HG02588 (cell line): ENCODE data around the gene IL34.

Experiments used
- ATAC-seq: cut with Tn5 transposase; IDR thresholded peaks from one replicate; pipeline ENCODE4 v1.9.1; 2021; ENCODE audit warnings: mild to moderate bottlenecking, moderate library complexity; ENCODE audit not compliant: unreplicated experiment

IL34 gene

GRCh38 chr16:70700101-70701020 is 54.0 kb downstream of the IL34 start:
- ATAC-seq: no peak

- ATAC-seq: no peak
These were observed 54.7 kb downstream of the IL34 start for GRCh38 chr16:70701036-70701435.

- no peak for ATAC-seq
These were observed 55.2 kb downstream of the IL34 start for GRCh38 chr16:70701596-70701995.

- no peak for ATAC-seq
These were observed 55.6 kb downstream of the IL34 start for GRCh38 chr16:70701998-70702397.

DNA sequence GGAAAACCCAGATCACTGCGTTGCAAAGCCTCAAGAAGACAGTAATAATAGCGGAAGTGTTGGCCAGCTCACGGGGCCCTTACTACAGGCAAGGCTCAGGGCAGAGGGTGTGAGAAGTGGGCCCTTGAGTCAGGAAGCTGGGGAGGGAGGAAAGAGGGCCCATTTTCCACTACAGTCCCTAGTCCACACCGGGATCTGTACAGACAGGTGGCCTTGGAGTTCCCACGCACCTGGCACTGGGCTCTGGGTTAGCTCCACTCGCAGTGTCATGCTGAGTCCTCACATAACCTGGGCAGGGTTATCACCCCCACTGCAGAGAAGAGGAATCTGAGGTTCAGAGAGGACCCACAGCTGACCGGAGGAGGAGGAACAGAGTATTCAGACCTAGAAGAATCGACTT is 56.3 kb downstream of the IL34 start:
- ATAC-seq: no peak

DNA sequence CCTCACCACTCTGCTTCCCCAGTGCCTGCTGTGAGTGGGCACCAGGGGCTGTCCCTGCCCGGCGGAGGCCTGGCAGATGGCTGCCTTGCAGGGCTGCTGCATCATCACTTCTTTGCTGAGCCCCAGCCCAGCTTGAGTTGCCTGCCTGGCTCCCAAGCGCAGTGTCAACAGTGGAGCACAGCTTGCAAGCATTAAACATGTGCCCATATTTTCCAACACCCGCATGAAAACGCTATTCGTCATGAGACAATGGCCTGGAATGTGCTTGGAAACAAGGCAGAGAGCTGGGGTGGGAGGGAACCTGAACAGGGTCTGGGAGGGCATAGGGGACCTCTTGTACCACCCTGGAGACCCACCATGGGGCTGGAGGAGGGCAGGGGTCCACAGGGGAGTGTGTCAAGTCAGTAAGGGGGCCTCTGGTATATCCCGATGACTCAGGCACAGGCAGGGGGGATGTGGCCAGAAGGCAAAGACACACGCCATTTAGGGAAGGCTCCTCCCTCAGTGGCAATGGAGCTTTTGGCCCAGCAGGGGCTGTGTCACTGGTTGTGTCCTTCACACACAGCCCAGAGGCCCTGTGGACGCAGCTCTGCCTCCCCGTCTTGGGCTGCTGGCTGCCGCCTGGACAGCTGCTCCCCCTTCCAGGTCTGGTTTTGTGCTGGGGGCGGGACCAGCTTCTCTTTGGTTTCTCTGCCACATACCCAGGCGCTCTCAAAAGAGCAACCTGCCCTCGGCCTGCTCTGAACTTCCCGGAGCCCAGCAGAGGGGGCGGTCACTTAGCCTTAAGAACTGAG is 56.9 kb downstream of the IL34 start:
- no peak for ATAC-seq

- no peak for ATAC-seq
These were observed 57.5 kb downstream of the IL34 start for GRCh38 chr16:70703835-70704381.

GRCh38 chr16:70704586-70704985 is 58.2 kb downstream of the IL34 start:
- ATAC-seq: no peak

DNA sequence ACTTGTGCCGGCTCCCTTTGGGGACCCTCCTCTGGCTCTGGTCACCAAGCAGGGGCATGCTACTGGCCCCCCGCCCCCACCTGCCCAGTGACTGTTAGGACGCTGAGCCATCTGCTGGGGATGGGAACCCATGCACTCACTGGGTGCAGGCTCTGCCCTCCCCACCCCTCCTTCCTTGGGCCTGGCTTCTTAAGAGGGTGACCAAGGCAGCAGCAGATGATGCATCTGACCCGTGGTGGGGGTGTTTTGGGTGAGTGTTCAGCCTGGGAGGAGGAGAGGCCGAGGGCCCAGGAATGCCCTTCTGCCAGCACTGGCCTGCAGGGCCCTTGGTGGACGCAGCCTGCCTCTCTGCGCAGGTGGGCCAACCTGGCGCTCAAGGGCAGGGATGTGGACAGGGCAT is 58.7 kb downstream of the IL34 start:
- ATAC-seq: no peak

GRCh38 chr16:70706948-70707465 is 60.6 kb downstream of the IL34 start:
- ATAC-seq: no peak

DNA sequence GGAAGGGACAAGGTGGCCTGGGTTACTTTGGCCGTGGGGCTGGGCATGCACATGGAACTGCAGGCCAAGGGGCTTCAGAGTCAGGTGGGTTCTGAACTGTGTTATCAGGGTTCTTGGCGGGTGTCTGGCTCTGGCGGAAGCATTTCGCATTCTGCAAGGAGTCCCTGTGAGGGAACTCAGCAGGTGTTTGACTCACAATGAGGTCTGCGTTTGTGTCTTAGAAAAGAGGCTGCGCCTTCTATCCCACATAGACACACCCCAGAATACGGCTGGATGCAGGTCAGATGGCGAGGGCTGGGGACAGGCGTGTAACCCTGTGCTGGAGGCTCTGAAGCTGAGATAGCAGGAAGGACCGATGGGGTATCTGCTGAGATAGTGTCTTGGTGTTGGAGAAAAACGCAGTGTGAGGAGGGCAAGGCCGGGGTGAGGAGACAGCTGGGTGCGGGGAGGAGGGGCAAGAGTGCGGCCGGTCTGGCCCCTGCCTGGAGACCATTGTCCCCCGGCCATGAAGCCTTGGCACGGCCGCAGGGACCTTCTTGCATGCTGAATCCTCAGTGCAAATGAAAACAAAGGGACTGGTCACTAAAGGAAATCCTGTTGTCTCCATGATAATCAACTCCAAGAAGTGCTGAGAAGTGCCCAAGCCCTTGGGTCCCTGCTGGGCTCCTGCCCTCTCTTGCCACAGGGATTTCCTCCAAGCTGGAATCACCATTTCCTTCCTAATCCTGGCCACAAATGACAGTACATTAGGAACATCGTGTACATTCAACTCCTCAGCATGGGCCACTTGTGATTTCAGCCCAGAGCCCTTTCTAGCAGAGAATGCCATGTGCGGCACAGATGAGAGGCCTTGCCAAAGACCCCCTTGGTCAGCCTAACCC is 62.2 kb downstream of the IL34 start:
- no peak for ATAC-seq

DNA sequence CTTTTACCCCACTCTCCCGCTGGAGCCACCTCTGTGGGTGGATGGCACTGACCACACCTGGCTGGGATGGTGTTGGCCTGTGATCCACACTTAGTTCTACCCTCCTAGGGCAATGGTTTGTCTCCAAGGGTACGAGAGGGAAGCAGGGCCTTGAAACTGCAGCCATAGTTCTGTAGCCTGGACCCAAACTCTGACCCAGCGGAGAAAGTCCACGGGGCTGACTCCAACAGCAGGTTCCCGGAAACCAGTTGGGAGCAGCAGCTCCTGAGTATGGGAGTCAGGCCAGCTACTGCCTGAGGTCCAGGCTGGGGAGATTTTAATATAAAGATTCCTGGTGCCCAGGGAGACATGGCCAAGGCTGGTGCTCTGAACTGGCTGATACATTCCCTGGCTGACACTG is 63.1 kb downstream of the IL34 start:
- no peak for ATAC-seq

- no peak for ATAC-seq
These were observed 63.6 kb downstream of the IL34 start for GRCh38 chr16:70709942-70710341.
